AG10803 (cell line): Measurements from ENCODE around the gene GPA33.
A peak's percentile ranks its signal among the peaks of the same experiment; 100 is the strongest.

Experiments used
- DNase-seq: peaks from one replicate; pipeline ENCODE4 v3.0.0; 2010; ENCODE audit warnings: low read depth
- H3K4me3 ChIP-seq: 2 replicates; pipeline ENCODE4 v1.5.1; 2011; ENCODE audit warnings: mild to moderate bottlenecking, low read length, control low read depth
- CTCF ChIP-seq: conservative IDR thresholded peaks from 2 replicates; pipeline ENCODE4 v1.5.1; 2011; ENCODE audit warnings: mild to moderate bottlenecking, low read length, control low read depth, inconsistent platforms

Gene GPA33

DNA sequence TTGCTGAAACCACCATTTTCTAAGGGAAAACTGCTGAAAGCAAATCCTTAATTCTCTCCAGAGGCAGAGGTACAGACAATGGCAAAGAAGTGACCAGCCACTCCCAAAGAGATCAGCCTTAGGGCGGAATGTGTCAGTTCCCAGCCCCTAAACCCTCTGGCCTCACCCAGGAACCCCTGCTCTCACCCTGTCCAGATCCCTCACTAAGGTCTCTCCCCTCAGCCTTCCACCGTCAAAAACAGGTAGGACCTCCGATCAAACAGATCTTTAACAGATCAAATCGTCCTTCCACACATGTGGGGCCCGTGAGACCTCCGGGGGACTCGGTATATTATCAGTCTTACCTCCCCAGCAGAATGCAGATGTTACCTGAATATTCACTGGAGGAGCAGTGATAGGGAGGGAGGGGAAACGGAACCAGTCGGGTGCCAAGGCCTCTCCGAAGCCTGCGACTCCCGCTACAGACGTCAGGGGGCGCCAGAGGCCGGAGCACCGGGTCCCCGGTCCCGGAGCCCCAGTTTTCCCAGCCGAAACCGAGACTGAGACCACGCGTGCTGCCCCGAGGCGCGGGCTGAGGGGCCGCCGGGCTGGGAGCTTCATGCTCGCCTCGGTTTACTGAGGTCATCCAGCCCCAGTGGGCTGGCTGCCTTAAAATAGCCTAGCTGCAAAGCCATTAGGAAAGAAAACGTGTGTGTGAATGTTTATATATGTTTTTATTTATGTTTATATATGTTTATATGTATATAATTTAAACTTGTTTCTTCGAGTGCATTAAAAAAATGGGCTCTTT is 23.6 kb downstream of the GPA33 start:
- H3K4me3 ChIP-seq, result peak overlapping the region; percentile 35
- DNase-seq, result peak; percentile 21
- peak; percentile 86 for TF ChIP-seq CTCF

DNA sequence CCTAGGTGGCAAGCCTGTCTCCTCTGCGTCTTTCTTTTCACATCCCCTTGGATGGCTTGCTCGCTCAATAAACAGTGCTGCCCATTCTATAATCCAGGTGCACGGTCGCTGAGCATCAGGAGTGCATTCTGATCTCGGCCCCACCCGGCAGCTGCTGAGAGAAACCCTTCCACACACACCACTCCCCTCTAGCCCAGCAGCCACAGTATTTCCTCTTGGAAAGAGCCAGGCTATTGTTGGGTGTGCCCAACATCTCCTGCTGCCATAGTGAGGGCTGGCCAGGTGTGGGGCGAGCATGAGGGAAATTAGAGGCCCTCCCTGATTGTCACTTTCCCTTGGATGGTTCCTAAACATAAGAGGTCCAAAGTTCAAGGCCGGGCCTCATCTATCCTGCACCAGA is 24.7 kb downstream of the GPA33 start:
- TF ChIP-seq CTCF, result no peak
- DNase-seq, result no peak

DNA sequence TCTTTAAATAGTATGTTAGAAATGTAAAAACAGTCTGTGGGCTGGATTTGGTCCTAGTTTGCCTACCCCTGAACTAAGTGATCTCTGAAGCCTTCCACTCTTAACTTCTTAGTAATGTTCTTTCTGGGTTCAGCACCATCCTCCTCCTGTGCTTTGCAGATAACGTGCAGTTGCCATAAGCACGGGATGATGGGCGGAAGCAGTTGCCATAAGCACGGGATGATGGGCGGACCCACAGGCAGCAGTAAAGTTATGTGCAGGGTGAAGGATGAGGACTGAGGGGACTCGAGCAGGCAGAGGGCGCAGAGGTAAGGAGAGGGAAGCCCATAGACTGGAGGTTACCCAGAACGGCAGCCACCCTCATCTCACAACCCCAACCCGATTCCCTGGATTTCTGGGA is 25.6 kb downstream of the GPA33 start:
- DNase-seq, result no peak
- no peak for TF ChIP-seq CTCF
- H3K4me3 ChIP-seq, result no peak overlapping the region

More for the DNA sequence above, 24.7 kb downstream of the GPA33 start:
- no peak overlapping the region for H3K4me3 ChIP-seq

GRCh38 chr1:167061073-167061464 is 29.1 kb downstream of the GPA33 start:
- DNase-seq, result no peak
- no peak for TF ChIP-seq CTCF
- no peak overlapping the region for H3K4me3 ChIP-seq

GRCh38 chr1:167060141-167061072 is 29.8 kb downstream of the GPA33 start:
- peak; percentile 40 for TF ChIP-seq CTCF
- no peak overlapping the region for H3K4me3 ChIP-seq
- DNase-seq, result no peak

- H3K4me3 ChIP-seq, result no peak overlapping the region
- DNase-seq, result no peak
- no peak for TF ChIP-seq CTCF
Observed at GRCh38 chr1:167059809-167060107, 30.4 kb downstream of the GPA33 start.
